ENCODE data around the gene SHC2.
"Not testable (repeated sequence)": the region's sequence is repeated elsewhere in the genome, so short reads cannot be mapped to it uniquely, and the experiment has no call there.

Gene SHC2

GRCh38 chr19:468587-469256, 7.9 kb upstream of the SHC2 start:
- no peak for FAIRE-seq

GRCh38 chr19:467554-467953, 6.7 kb upstream of the SHC2 start:
- no peak for FAIRE-seq

- FAIRE-seq = no peak
These were observed 4.4 kb upstream of the SHC2 start for GRCh38 chr19:465056-465816.

GRCh38 chr19:464208-464545, 3.3 kb upstream of the SHC2 start:
- FAIRE-seq = no peak

GRCh38 chr19:463483-464207, 2.8 kb upstream of the SHC2 start:
- no peak for FAIRE-seq

GRCh38 chr19:461721-462551, 1.1 kb upstream of the SHC2 start:
- no peak for FAIRE-seq

- no peak for FAIRE-seq
These were observed 915 bp downstream of the SHC2 start for GRCh38 chr19:459724-460511.

- FAIRE-seq = no peak
These were observed 2.5 kb downstream of the SHC2 start for GRCh38 chr19:458091-459042.

- no peak for FAIRE-seq
These were observed 3.2 kb downstream of the SHC2 start for GRCh38 chr19:457636-458035.

GRCh38 chr19:456547-457110, 4.2 kb downstream of the SHC2 start:
- FAIRE-seq = no peak

GRCh38 chr19:455851-456546, 4.8 kb downstream of the SHC2 start:
- FAIRE-seq = no peak

- no peak for FAIRE-seq
These were observed 5.7 kb downstream of the SHC2 start for GRCh38 chr19:455031-455705.

GRCh38 chr19:453606-454005, 7.2 kb downstream of the SHC2 start:
- no peak for FAIRE-seq

- no peak for FAIRE-seq
These were observed 8.0 kb downstream of the SHC2 start for GRCh38 chr19:452829-453228.

GRCh38 chr19:450912-451481, 9.8 kb downstream of the SHC2 start:
- not testable (repeated sequence) for FAIRE-seq

GRCh38 chr19:449916-450315, 10.9 kb downstream of the SHC2 start:
- FAIRE-seq = no peak

- FAIRE-seq = no peak
These were observed 12.8 kb downstream of the SHC2 start for GRCh38 chr19:447816-448560.

- no peak for FAIRE-seq
These were observed 13.8 kb downstream of the SHC2 start for GRCh38 chr19:447064-447426.

Data from islet of Langerhans (tissue), 1 donor.